GM21526 (cell line): ENCODE results near the gene RSPH4A.
A peak's percentile ranks its signal among the peaks of the same experiment; 100 is the strongest.
"Not testable (repeated sequence)": the region's sequence is repeated elsewhere in the genome, so short reads cannot be mapped to it uniquely, and the experiment has no call there.

ENCODE experiments used
- ATAC-seq: cut with Tn5 transposase; IDR thresholded peaks from one replicate; pipeline ENCODE4 v1.9.1; 2021; ENCODE audit warnings: moderate library complexity; ENCODE audit not compliant: unreplicated experiment, low FRiP score

Gene RSPH4A

GRCh38 chr6:116615937-116616736 is at the start of gene RSPH4A:
Gene RSPH4A, plus strand, starts transcription at chr6:116616479. Its CDS starts 145 bp downstream, at chr6:116616624.
- peak; percentile 100 for ATAC-seq

- ATAC-seq: no peak
Observed at GRCh38 chr6:116568111-116568510, 48.2 kb upstream of the RSPH4A start.

- ATAC-seq: no peak
Observed at GRCh38 chr6:116568821-116569755, 47.2 kb upstream of the RSPH4A start.

- peak; percentile 96 for ATAC-seq
Observed at GRCh38 chr6:116570856-116571682, 45.2 kb upstream of the RSPH4A start, which contains the start of gene RWDD1. Gene RWDD1, plus strand, starts transcription at chr6:116571504. Its CDS starts 79 bp downstream, at chr6:116571583.

- ATAC-seq: no peak
Observed at GRCh38 chr6:116571683-116572000, 44.6 kb upstream of the RSPH4A start.

- ATAC-seq: no peak
Observed at GRCh38 chr6:116572162-116572561, 44.1 kb upstream of the RSPH4A start.

- no peak for ATAC-seq
Observed at GRCh38 chr6:116575227-116575626, 41.1 kb upstream of the RSPH4A start.

GRCh38 chr6:116577486-116577885 is 38.8 kb upstream of the RSPH4A start:
- ATAC-seq: no peak

- ATAC-seq: no peak
Observed at GRCh38 chr6:116578335-116578734, 37.9 kb upstream of the RSPH4A start.

- ATAC-seq: no peak
Observed at GRCh38 chr6:116579143-116579542, 37.1 kb upstream of the RSPH4A start.

- ATAC-seq: no peak
Observed at GRCh38 chr6:116580198-116580597, 36.1 kb upstream of the RSPH4A start.

GRCh38 chr6:116586276-116586675 is 30.0 kb upstream of the RSPH4A start:
- no peak for ATAC-seq

- no peak for ATAC-seq
Observed at GRCh38 chr6:116586738-116587137, 29.5 kb upstream of the RSPH4A start.

GRCh38 chr6:116595247-116595646 is 21.0 kb upstream of the RSPH4A start:
- no peak for ATAC-seq

GRCh38 chr6:116596815-116597214 is 19.5 kb upstream of the RSPH4A start:
- ATAC-seq: no peak

GRCh38 chr6:116603916-116604315 is 12.4 kb upstream of the RSPH4A start:
- not testable (repeated sequence) for ATAC-seq

GRCh38 chr6:116604868-116605267 is 11.4 kb upstream of the RSPH4A start:
- not testable (repeated sequence) for ATAC-seq

- no peak for ATAC-seq
Observed at GRCh38 chr6:116605935-116606334, 10.3 kb upstream of the RSPH4A start.

GRCh38 chr6:116611056-116611455 is 5.2 kb upstream of the RSPH4A start:
- no peak for ATAC-seq

GRCh38 chr6:116616737-116617053 is 416 bp downstream of the RSPH4A start:
- no peak for ATAC-seq
